GM19452 (cell line): Measurements from ENCODE around the gene PHACTR1.

Source experiments
- ATAC-seq: cut with Tn5 transposase; IDR thresholded peaks from one replicate; pipeline ENCODE4 v1.9.1; 2021; ENCODE audit not compliant: unreplicated experiment

The PHACTR1 gene

DNA sequence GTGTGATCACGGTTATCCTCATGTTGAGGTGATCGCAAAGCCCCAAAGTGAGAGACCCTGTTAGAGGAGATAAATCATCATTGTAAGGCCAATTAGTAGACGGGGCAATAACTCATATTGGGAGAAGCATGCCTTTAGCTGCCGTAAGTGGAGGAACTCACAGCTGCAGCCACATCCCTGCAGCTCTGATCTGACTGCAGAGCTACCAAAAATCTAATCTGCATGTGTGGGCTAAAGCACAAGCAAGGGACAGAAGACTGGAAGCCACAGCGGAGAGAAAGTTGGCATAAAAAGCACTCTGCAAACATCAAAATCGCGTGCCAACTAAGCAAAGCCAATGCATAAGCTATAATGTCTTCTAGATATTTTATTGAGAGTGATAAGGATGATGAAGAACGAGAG, 532.0 kb downstream of the PHACTR1 start:
- no peak for ATAC-seq

DNA sequence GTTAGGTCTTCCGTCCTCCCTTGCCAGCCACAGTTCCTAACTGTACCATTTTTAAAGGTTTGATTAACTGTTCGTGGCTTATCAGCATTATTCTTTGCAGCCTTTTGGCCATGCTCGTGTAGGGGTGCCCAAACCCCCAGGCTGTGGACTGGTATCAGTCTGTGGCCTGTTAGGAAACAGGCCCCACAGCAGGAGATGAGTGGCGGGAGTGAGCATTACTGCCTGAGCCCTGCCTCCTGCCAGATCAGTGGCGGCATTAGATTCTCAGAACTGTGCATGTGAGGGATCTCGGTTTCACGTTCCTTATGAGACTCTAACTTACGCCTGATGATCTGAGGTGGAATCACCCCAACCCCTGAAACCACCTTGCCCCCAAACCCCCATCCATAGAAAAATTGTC, 532.4 kb downstream of the PHACTR1 start:
- ATAC-seq: no peak

DNA sequence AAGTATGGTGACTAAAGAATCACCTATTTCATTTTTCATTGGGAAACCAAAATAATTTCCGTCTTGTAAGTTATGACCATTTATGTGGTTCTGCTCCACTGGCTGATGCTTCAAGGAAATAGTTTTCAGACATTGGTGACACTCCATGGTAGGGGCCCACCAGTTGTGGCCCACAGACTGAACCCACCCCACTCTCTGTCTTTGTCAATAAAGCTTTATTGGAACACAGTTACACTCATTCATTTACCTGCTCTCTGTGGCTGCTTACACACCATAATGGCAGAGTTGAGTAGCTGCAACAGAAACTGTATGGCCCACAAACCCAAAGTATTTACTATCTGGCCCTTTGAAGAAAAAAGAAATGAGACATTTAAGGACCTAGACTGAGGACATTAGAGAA, 533.2 kb downstream of the PHACTR1 start:
- ATAC-seq: no peak

DNA sequence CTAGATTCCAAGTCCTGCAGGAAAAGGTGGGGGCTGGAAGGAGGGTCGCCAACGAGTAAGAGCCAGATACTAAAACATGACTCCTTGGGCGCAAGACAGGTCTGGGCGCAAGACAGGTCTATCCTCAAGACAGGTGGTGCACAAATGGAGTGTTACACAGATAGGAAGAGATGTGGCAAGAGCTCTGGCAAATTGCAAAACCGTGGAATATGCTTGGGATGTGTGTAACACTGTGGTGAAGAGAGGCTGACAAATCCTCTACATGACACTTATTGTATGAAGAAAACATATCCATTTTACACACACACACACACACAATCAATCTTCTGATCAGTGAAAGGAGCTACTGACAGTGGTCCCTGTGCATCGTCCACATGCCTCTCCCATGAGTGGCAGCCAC, 534.1 kb downstream of the PHACTR1 start:
- no peak for ATAC-seq

DNA sequence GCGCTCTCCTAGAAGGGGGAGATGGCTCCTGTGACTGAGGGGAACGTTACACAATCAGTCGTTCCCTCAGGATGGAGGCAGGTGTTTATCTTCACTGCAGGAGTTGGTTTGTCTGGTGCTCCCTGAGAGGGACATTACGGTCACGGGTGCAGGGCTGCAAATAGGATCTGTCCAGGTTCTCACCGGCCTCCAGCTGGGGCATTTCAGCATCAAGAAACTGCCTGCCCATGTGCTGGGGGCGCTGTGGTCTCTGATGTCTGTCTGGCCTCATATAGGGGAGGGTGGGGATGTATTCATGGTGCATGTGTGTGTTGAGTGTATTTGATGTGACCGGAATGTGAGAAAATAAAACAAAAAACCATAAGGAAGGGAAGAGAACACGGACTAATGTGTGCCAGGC, 534.7 kb downstream of the PHACTR1 start:
- ATAC-seq: no peak

DNA sequence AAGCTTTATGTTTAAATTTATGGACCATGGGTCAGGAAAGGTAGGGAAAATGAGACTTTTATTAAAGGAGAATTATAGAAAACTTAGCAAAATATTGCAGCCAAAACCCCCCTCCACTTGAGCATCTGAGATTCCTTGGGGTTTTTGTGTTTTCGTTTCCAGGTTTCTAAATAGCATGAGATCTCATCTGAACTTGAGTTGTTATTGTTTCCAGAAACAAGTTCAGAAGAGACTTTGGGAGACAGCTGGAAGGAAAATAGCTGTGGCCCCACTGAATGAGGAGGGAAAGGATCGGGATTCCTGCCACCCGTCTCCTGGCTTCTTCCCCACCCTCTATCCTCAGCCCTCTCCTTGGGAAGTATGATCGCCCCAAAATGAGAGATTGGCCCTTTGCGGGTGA, 536.2 kb downstream of the PHACTR1 start:
- ATAC-seq: no peak

DNA sequence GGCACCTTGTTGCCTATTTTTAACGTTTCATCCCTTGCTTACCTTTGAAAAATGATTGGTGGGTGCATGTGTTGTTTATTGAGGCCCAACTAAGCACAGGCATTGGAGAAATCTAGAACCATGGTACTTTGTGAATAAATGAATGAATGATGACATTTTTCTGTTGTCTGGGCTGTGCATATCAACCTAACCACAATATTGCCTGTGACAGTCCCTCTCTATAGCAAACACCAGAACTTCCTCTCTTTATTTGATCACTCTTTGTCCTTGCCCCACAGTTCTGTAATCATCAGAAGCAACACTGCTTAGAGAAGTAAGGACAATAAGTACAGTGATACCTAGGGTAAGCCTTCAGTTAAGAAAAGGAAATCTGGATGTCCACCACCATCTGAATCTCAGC, 536.7 kb downstream of the PHACTR1 start:
- no peak for ATAC-seq

DNA sequence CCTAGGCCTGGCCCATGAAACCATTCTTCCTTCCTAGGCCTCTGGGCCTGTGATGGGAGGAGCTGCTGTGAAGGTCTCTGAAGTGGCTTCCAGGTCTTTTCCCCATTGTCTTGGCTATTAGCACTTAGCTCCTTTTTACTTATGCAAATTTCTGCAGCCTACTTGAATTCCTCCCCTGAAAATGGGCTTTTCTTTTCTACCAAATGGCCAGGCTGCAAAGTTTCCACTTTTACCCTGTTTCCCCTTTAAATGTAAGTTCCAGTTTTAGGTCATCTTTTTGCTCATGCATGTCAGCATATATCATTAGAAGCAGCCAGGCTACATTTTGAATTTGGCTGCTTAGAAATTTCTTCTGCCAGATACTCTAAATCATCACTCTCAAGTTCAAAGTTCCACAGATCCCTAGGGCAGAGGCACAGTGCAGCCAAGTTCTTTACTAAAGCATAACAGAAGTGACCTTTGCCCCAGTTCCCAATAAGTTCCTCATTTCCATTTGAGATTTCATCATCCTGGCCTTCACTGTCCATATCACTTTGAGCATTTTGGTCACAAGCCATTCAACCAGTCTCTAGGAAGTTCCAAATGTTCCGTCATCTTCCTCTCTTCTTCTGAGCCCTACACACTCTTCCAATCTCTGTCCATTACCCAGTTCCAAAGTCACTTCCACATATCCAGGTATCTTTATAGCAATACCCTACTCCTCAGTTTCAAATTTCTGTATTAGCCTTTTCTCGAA, 539.9 kb downstream of the PHACTR1 start:
- ATAC-seq: no peak

DNA sequence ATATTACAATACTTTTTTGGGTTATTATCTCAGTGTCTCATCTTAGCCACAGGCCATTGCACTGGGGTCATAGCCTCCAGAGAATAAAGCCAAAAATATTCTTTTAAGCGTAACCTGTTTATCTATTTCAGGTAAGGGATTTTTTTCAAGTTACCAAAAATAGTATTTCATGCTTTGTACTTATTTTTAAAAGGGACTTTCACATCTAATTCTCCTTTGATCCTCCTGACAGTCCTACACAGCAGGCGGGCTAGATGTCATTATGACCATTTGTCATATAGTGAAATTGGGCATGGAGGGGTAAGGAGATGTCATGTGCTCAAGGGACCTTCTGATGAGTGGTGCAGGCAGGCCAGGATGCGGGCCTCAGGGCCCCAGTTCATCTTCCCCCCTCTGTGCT, 542.8 kb downstream of the PHACTR1 start:
- ATAC-seq: no peak

DNA sequence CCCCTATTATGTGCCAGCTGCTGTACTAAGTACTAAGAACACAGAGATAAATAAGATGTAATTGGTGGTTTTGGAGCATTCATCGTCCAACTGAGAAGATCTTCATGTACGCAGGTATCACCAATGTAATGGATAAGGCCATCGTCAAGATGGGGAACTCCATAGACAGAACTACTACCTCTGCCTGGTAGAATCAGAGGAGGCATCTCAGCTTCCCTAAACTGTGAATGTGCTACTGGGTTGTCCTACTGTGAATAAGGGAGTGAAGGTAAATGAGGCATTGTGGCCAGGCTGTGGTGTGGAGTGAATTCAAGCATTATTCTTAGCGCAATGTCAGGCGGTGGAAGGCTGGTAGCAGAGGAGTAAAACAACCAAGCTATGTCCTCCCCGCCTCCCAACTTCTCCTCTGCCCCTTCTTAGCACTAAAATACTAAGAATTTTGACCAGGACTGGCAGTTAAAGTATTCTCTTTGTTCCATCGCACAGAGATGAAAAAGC, 543.6 kb downstream of the PHACTR1 start:
- no peak for ATAC-seq

DNA sequence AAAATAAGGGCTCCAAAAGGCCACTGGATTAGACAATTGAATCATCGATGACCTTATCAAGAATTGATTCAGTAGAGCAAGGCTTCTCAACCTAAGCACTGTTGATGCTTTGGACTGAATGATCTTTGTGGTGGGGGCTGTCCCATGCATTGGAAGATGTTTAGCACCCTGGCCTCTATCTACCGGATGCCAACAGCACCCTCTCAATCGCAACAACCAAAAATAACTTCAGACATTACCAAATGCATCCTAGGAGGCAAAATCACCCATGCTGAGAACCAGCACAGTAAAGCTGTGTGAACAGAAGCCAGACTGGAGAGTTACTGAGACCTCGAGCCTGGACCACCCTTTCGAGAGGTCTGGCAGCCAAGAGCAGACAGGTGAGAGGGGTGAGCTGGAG, 544.3 kb downstream of the PHACTR1 start:
- no peak for ATAC-seq

DNA sequence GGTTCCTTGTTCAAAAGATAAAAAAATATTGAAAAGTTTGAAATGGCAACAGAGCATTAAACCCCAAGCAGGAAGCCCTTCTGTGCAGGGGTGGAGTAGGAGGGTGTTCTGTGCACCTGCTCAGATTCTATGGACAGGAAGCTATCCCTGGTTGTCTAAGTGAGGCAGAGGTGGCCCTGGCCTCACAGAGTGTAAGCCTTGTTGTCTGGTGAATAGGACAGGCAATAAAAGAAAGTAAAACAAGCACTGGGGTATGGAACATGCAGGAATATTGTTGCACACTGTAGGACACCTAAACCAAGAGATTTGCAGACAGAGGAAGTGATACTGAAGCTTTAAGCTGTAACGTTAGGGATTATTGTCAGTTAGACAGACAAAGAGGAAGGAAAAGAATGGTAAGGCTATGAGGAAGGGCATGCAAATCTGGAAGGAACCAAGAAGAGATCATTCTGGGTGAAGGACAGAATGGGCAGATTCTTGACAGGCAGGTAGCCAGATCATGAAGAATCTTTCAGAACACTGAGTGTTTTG, 545.0 kb downstream of the PHACTR1 start:
- peak; percentile 58 for ATAC-seq

DNA sequence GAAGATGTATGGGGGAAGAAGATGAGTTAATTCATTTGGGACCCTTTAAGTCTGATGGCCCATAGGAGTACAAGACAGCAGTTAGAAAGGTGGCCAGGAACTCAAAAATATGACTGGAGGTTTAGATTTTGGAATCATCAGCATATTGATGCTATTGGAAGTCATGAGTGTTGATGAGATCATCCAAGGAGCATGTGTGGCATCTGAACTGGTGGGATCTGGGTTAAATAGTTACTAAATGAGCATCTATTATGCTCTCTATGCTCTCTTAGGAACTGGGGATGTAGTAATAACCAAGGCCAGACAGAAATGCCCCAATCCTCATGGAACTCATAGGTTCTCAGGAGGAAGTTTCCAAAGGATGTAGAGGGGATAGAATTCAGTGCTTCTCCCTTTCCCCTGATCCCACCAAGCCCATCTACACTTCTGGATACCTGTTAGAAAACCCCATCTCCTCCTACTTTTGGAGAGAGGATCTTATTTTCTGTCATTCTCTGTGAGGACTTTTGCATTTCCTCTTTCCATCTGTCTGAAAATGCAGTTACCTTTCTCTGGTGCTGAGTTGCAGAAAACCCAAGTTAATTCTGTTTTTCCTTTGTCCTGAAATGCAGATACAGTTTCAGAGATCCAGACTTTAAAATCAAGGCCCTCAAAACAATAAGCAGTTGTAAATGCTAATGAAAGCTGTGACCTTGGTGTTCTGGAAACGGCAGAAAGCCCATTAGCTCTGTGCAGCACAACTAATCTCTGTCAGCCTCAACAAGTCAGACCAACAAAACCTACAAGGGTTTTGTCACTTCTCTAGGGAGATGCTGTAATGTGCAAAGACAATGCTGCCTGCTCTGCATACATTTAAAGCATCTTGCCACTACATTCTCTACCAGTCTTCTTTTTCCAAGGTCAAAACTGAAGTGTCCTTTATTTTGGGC, 546.0 kb downstream of the PHACTR1 start:
- ATAC-seq: no peak

DNA sequence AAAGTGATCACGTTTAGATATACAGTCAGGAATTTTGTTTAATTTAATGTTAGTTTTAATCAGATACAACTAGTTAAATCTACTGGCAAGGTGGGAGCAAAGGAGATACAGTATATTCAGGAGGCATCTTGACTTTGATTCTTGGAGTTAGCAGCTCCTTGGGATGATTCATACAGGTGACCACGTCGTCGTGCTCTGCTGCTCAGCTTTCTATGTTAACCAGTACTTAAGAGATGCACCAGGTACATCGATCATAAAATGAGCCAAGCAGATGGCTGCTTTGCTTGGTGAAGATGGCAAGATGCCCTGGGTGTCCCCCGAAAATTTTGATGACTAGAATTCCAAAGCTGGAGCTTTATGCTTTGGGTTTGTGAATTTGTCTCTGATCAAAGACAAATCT, 547.1 kb downstream of the PHACTR1 start:
- no peak for ATAC-seq

DNA sequence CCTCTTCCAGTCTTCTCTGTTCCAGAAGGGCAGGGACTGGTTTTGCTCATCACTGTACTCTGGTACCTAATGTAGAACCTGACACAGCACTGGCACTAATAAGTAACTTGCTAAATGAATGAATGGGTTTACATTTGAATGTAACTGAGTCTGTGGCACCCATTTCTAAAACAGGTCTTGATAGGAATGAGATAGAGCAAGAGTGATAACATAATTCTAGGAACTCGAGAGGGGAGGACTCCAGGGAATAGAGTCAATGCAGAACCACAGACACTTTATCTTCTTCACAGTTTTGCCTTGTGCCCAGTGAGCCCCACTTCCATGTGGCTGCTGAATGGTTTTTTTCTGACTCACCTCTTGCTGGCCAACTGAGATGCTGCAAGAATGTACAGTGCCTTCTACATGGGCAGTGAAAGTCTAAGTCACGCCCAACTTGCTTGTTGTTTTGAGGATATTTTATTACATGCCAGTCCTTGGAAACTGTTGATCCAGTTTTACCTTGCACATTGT, 550.6 kb downstream of the PHACTR1 start:
- ATAC-seq: no peak

DNA sequence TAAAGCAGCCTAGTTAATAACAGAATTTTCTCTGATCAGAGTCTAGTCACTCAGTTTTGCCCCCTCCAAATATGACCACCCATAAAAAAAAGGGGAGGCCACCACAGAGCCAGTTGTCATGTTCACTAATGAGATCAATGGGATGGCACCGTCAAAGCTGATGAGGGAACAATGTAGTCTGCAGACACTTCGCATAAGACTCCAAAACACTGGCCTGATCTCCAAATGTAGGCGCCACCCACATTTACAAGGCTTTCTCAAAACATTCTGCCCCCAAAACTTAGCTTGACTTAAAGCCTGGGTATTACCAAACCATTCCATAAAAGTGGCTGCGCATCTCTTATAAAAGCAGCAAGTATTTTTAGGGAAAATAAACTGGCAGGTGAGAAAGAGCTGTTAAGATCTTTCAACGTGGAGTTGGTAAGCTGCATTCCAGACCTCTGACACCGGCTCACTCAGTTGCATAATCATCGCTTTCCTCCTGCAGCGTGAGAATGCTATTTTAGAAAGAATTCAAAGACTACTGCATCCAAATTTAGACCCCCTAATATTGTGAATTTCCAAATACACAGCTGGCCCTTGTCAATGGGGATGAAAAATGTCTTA, 552.4 kb downstream of the PHACTR1 start:
- no peak for ATAC-seq

DNA sequence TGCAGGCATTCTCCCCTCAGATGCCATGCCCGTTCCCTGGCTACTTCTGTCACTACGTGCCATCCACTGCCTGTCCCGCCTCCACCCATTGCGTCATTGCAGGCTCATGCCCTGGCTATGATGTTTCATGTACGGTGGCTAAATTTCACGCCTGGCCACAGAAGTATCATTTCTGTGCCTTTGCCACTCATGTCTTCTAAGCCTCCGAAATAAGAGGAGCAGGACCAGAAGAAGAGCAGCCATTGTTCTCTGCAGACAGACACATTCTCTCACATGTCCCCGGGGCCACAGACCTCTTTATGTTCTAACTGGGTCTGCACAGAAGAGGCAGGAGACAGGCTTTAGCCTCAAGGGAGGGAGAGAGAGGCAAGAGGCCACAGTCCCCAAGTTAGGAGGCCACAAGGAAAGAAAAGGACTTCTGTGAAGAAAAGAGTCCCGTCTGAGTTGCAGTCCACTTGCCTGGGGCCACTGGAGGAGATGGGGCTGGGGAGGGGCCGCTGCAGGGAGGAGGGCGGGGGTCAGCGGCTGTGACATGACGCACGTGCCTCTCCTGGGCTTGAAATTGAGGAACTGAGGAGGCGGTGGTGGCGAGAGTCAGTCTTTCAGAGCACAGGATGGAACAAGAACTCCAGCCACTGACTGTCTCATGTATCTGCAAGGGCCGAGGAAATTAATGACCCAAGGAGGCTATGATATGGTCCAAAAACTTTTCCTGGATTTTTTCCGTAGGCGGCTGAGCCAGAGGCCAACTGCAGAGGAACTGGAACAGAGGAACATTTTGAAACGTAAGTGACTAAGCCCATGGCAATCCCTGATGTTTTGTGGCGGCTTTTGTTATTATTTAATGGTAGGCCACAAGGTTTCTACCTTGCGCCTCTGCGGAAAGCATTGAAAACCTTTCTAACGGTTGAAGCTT, 555.8 kb downstream of the PHACTR1 start:
- ATAC-seq: peak; percentile 68

DNA sequence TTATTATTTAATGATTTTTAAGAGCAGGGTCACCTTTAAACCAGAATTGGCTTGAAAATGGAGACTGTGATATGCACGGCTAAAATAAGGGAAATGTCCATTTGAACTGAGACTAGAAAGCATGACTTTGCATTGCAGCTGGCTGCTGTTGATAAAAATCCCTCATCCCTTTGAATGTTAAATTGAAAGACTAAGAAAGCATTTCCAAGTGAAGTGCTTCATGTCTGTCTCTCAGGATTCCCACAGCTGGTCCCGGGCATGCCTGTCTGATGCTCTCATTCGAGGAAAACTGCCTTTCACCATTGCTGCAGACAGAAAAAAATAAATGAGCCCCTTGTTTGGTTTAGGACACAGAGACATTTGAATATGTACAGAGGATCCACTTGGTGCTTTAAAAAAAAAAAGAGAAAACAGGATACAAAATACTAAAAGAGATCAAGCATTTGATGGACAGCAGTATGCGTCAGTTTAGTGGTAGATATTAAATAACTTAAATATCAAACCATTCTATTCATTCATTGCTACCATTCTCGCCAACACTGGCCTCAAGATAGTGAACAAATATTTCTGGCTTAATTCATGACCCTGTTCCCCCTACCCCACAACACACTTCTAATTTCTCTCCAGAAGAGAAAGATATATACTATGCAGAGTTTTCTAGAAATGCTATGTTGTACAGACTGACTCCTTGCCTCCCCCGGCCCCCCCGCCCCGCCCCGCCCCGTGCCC, 556.8 kb downstream of the PHACTR1 start:
- no peak for ATAC-seq

DNA sequence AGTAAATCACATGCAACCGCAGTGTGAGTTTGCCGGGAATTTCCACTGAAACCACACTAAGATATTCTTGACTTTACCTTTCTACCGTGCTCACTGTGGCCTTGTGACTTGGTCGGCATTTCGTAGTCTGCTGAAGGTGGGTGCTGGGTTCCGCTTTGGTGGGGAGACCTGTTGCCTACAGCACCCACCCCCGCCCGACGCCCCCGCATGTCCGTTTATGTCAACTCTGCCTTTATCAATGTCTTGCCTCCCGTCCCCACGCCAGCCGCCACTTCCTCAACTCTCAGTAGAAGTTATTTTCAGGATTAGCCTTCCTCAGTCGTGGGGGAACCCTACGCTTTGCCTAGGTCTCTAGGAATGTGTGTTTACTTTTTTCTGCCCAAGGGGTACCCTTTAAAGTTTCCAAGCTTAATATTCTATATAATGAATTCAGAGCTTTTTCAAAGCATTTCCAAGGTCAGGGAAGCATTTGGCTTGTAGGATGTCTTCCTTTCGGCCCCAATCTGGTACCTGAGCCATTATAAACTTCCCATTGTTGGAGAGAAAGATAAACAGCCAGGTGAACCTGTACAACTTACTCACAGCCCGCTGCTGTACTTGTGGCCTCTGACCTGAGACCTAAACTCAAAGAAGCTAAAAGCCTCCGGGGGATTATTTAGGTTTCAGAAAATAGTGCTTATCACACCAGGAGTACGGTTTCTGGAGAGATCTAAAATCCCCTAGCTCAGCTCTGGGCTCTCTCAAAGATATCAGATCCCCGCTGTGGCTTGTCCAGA, 557.6 kb downstream of the PHACTR1 start:
- ATAC-seq: no peak
